H1 (cell line): ENCODE results near the gene ZBTB45. TPM values are rescaled to one million over a fixed set of nuclear protein-coding genes. Genes with fewer than 3 reads are reported as not detected.
A peak's percentile ranks its signal among the peaks of the same experiment; 100 is the strongest.

Experiments used
- CTCF ChIA-PET: fragments of 300-600 bp; sonication (Branson Sonifier 250); formaldehyde crosslinking; loops from one replicate; lab custom pipeline; 2021; ENCODE audit not compliant: partially characterized antibody; lab: Charles Lee
- POLR2A ChIA-PET: fragments of 300-600 bp; sonication (Branson Sonifier 250); formaldehyde crosslinking; loops from one replicate; lab custom pipeline; 2021; ENCODE audit warnings: inconsistent platforms; ENCODE audit not compliant: partially characterized antibody; lab: Charles Lee
- DNase-seq, 2 experiments: peaks; one replicate each; pipeline versions ENCODE4 v3.0.0 to v3.0.0-alpha.2; 2010 to 2022; ENCODE audit warnings: low spot score in 2 of 2, low read depth in 1 of 2, mixed read lengths in 1 of 2
- FAIRE-seq: peaks from 2 replicates; lab custom pipeline; 2011; peaks lifted over from hg19 to GRCh38; lab: Jason Lieb, UNC
- H2AFZ ChIP-seq: 2 replicates; pipeline ENCODE4 v1.8.1; 2012; ENCODE audit warnings: low read length, inconsistent platforms
- H2AK5ac ChIP-seq: 2 replicates; pipeline ENCODE4 v1.6.1; 2013; ENCODE audit warnings: low read depth, low read length
- H2BK120ac ChIP-seq: replicated peaks from 2 replicates; pipeline ENCODE3; 2013; ENCODE audit warnings: low read depth, low read length, inconsistent platforms
- H2BK12ac ChIP-seq: 2 replicates; pipeline ENCODE4 v1.6.1; 2013; ENCODE audit warnings: low read depth, low read length
- H2BK15ac ChIP-seq: 2 replicates; pipeline ENCODE4 v1.6.1; 2013; ENCODE audit warnings: low read length
- H2BK20ac ChIP-seq: 2 replicates; pipeline ENCODE4 v1.6.1; 2013; ENCODE audit warnings: low read length
- H2BK5ac ChIP-seq: 2 replicates; pipeline ENCODE4 v1.6.1; 2013; ENCODE audit warnings: low read depth, low read length
- H3K14ac ChIP-seq: 2 replicates; pipeline ENCODE4 v1.6.1; 2013; ENCODE audit warnings: inconsistent platforms; ENCODE audit not compliant: insufficient read length
- H3K18ac ChIP-seq: 2 replicates; pipeline ENCODE4 v1.6.1; 2013; ENCODE audit warnings: low read length; ENCODE audit errors: extremely low read depth
- H3K23ac ChIP-seq: 2 replicates; pipeline ENCODE4 v1.6.1; 2013; ENCODE audit warnings: inconsistent platforms; ENCODE audit not compliant: insufficient read length
- H3K23me2 ChIP-seq: 2 replicates; pipeline ENCODE4 v1.6.1; 2013; ENCODE audit warnings: low read depth, low read length
- H3K27ac ChIP-seq: 2 replicates; pipeline ENCODE4 v1.6.1; 2011; ENCODE audit warnings: low read depth, low read length, inconsistent platforms
- H3K27me3 ChIP-seq, 4 experiments: replicated peaks in 1 of 4; 1 replicate in 1 of 4; 2 replicates in 3 of 4; pipeline versions ENCODE4 v1.6.1 to v1.8.1; 2011 to 2013; ENCODE audit warnings: low read length in 3 of 4, mild to moderate bottlenecking in 3 of 4, inconsistent platforms in 2 of 4, mixed read lengths in 2 of 4, moderate library complexity in 1 of 4; ENCODE audit not compliant: control insufficient read depth in 3 of 4, insufficient read depth in 3 of 4; ENCODE audit errors: extremely low read depth in 1 of 4
- H3K36me3 ChIP-seq, 4 experiments: 2 replicates each; pipeline versions ENCODE4 v1.6.1 to v1.8.1; 2011 to 2013; ENCODE audit warnings: mild to moderate bottlenecking in 4 of 4, low read length in 3 of 4, moderate library complexity in 2 of 4, control low read depth in 1 of 4, inconsistent platforms in 1 of 4; ENCODE audit not compliant: insufficient read depth in 4 of 4, control insufficient read depth in 2 of 4
- H3K4ac ChIP-seq: replicated peaks from 2 replicates; pipeline ENCODE3; 2013; ENCODE audit warnings: low read length, low read depth, mixed read lengths, inconsistent platforms; ENCODE audit not compliant: insufficient read length
- H3K4me1 ChIP-seq, 4 experiments: replicated peaks in 1 of 4; 1 replicate in 1 of 4; 2 replicates in 3 of 4; pipeline versions ENCODE4 v1.6.1 to v1.8.1; 2011 to 2013; ENCODE audit warnings: low read length in 3 of 4, inconsistent platforms in 2 of 4, mixed read lengths in 1 of 4; ENCODE audit not compliant: insufficient read depth in 4 of 4, control insufficient read depth in 3 of 4
- H3K4me2 ChIP-seq, 2 experiments: 2 replicates each; pipeline versions ENCODE4 v1.6.1 to v1.8.1; 2011 to 2013; ENCODE audit warnings: low read depth in 2 of 2, low read length in 2 of 2, control low read depth in 1 of 2, inconsistent platforms in 1 of 2, mild to moderate bottlenecking in 1 of 2; ENCODE audit not compliant: insufficient read depth in 1 of 2
- H3K4me3 ChIP-seq, 4 experiments: fragments of 200-600, 300-600 bp in 1 of 4; sonication (generic), shearing (Covaris generic), sonication (Bioruptor Twin) in 1 of 4; 2 replicates each; pipeline versions ENCODE4 v1.5.1 to v1.8.1; 2011 to 2016; ENCODE audit warnings: low read length in 4 of 4, low read depth in 3 of 4, control low read depth in 2 of 4, inconsistent platforms in 2 of 4, mild to moderate bottlenecking in 2 of 4, mixed read lengths in 1 of 4, moderate library complexity in 1 of 4; ENCODE audit not compliant: insufficient read depth in 2 of 4; ENCODE audit errors: extremely low read depth in 1 of 4
- H3K56ac ChIP-seq: replicated peaks from 2 replicates; pipeline ENCODE3; 2013; ENCODE audit warnings: low read depth, mild to moderate bottlenecking, mixed read lengths, low read length, inconsistent platforms; ENCODE audit not compliant: insufficient read length
- H3K79me1 ChIP-seq: 2 replicates; pipeline ENCODE4 v1.6.1; 2013; ENCODE audit warnings: low read depth, low read length, control low read depth
- H3K79me2 ChIP-seq, 2 experiments: 2 replicates each; pipeline versions ENCODE4 v1.6.1 to v1.8.1; 2012 to 2013; ENCODE audit warnings: low read length in 2 of 2, mild to moderate bottlenecking in 2 of 2, inconsistent platforms in 1 of 2; ENCODE audit not compliant: insufficient read depth in 2 of 2, control insufficient read depth in 1 of 2
- H3K9ac ChIP-seq, 4 experiments: replicated peaks in 1 of 4; 1 replicate in 1 of 4; 2 replicates in 3 of 4; pipeline versions ENCODE4 v1.6.1 to v1.8.1; 2011 to 2013; ENCODE audit warnings: low read depth in 3 of 4, low read length in 3 of 4, control low read depth in 2 of 4, mild to moderate bottlenecking in 2 of 4, moderate library complexity in 2 of 4, inconsistent platforms in 1 of 4; ENCODE audit errors: extremely low read depth in 1 of 4
- H3K9me3 ChIP-seq, 2 experiments: 2 replicates each; pipeline versions ENCODE4 v1.6.1 to v1.8.1; 2012 to 2013; ENCODE audit warnings: mild to moderate bottlenecking in 2 of 2, moderate library complexity in 2 of 2, control low read depth in 1 of 2, inconsistent platforms in 1 of 2, low read depth in 1 of 2, low read length in 1 of 2, mixed read lengths in 1 of 2; ENCODE audit not compliant: insufficient read depth in 2 of 2
- H4K20me1 ChIP-seq, 2 experiments: replicated peaks in 1 of 2; 2 replicates each; pipeline versions ENCODE3 to v1.8.1; 2011 to 2013; ENCODE audit warnings: inconsistent platforms in 2 of 2, low read length in 2 of 2, mild to moderate bottlenecking in 1 of 2; ENCODE audit not compliant: insufficient read depth in 2 of 2, control insufficient read depth in 1 of 2
- H4K5ac ChIP-seq: 2 replicates; pipeline ENCODE4 v1.6.1; 2013; ENCODE audit warnings: low read length, low read depth, mixed read lengths, inconsistent platforms; ENCODE audit not compliant: insufficient read length
- H4K8ac ChIP-seq: 2 replicates; pipeline ENCODE4 v1.8.0; 2013; ENCODE audit warnings: mild to moderate bottlenecking, moderate library complexity, low read length, inconsistent platforms; ENCODE audit not compliant: insufficient read depth; ENCODE audit errors: extremely low read depth
- H4K91ac ChIP-seq: replicated peaks from 2 replicates; pipeline ENCODE3; 2013; ENCODE audit warnings: low read length, mixed read lengths, inconsistent platforms; ENCODE audit not compliant: insufficient read length
- ATF3 ChIP-seq: IDR thresholded peaks from 2 replicates; pipeline ENCODE4 v1.6.1; 2011; ENCODE audit warnings: low read depth, mild to moderate bottlenecking, low read length; ENCODE audit not compliant: insufficient read depth
- CHD1 ChIP-seq: IDR thresholded peaks from 2 replicates; pipeline ENCODE4 v1.6.1; 2012; ENCODE audit warnings: low read depth, low read length, improper control_type of control experiment
- CTCF ChIP-seq, 3 experiments: IDR thresholded peaks; 1 replicate in 2 of 3; 2 replicates in 1 of 3; pipeline versions ENCODE4 v1.5.1 to v1.6.1; 2011; ENCODE audit warnings: low read length in 3 of 3, mild to moderate bottlenecking in 3 of 3, inconsistent platforms in 2 of 3, low read depth in 1 of 3, moderate library complexity in 1 of 3; ENCODE audit not compliant: insufficient read depth in 1 of 3; ENCODE audit errors: control extremely low read depth in 1 of 3
- JUN ChIP-seq: IDR thresholded peaks from 2 replicates; pipeline ENCODE4 v1.6.1; 2011; ENCODE audit warnings: low read depth, mild to moderate bottlenecking, improper control_type of control experiment, low read length
- MAFK ChIP-seq: IDR thresholded peaks from 2 replicates; pipeline ENCODE4 v1.6.1; 2012; ENCODE audit warnings: low read depth, mild to moderate bottlenecking, improper control_type of control experiment, low read length
- SIRT6 ChIP-seq: IDR thresholded peaks from one replicate; pipeline ENCODE4 v1.7.1; 2012; ENCODE audit warnings: low read length, inconsistent platforms
- SIX5 ChIP-seq: IDR thresholded peaks from 2 replicates; pipeline ENCODE4 v1.6.1; 2011; ENCODE audit warnings: mild to moderate bottlenecking, low read depth, low read length
- SRF ChIP-seq: IDR thresholded peaks from 2 replicates; pipeline ENCODE4 v1.6.1; 2011; ENCODE audit warnings: mild to moderate bottlenecking, low read depth, low read length, moderate library complexity
- TAF7 ChIP-seq: optimal IDR thresholded peaks from 2 replicates; pipeline ENCODE3; 2011; ENCODE audit warnings: low read depth, mild to moderate bottlenecking, inconsistent platforms, low read length, moderate library complexity, borderline replicate concordance
- TBP ChIP-seq: IDR thresholded peaks from 2 replicates; pipeline ENCODE4 v1.6.1; 2011; ENCODE audit warnings: low read depth, low read length, improper control_type of control experiment
- WGBS, 2 experiments: shearing (Covaris generic) in 1 of 2; methylation state at CpG; one replicate each; pipeline versions ENCODE4 v1.1.6 to v1.1.7; 2013 to 2015; ENCODE audit warnings: low lambda C conversion rate in 2 of 2, mixed read lengths in 2 of 2, inconsistent platforms in 1 of 2, low coverage in 1 of 2, missing lambda C conversion rate in 1 of 2; ENCODE audit not compliant: insufficient replicate concordance in 2 of 2, insufficient coverage in 1 of 2, insufficient read length in 1 of 2; ENCODE audit errors: extremely low coverage in 1 of 2, missing lambda C conversion rate in 1 of 2; 5-methylcytosine and 5-hydroxymethylcytosine counted together
- polyA plus RNA-seq, 7 experiments: library from polyadenylated mRNA; depleted of rRNA in 3 of 7; stranded (reverse) in 5 of 7; unstranded in 2 of 7; fragments of >200 nt in 5 of 7; fragments of 200-250 nt in 2 of 7; gene quantifications; 1 replicate in 5 of 7; 2 replicates in 1 of 7; 4 replicates in 1 of 7; pipeline versions ENCODE4 v1.2.1 to v1.2.3, GENCODE V29; 2011 to 2013; ENCODE audit warnings: missing spikeins in 2 of 7, mixed read lengths in 2 of 7
- total RNA-seq: library from RNA; stranded (reverse); fragmentation: NEBNext Ultra II Directional; extraction: Animal tissue kit (Norgen Biotek cat#: 25700); gene quantifications from 2 replicates; pipeline ENCODE4 v1.2.1, GENCODE V29; 2021

ZBTB45 gene
- total and polyA plus RNA-seq, 2 of the 8 experiments (the other 6 are each of a cell fraction or from before 2014, with no cell fraction given), result 16.9 to 17.2 TPM

- no peak overlapping the region for H2BK20ac ChIP-seq
- ChIA-PET POLR2A (interaction anchor here (1.3 to 3.6 kb wide), 3 partner anchors 11 to 61 kb away, joined by 3 to 11 read pairs (median 4); partner anchors contain the start of gene TRIM28), CTCF (interaction anchor here (4.9 kb wide), 1 partner anchor 21 kb away, joined by 27 read pairs; the partner anchor contains the start of gene ZBTB45)
- H2BK15ac ChIP-seq, result no peak overlapping the region
- H3K79me1 ChIP-seq, result peaks cover 8% of the 10 kb centered on the region
- no peak overlapping the region for H3K56ac ChIP-seq
- peaks cover 0 to 14% (median 7%) of the 10 kb centered on the region in 4 experiments; a peak in 4 of 7 replicates for H3K4me1 ChIP-seq
- whole genome bisulfite sequencing, 2 experiments, result 86% methylated on average over 8 of the region's 8 CpGs; no CpG with 5 or more reads in 1 of the 2 experiments
- no peak for FAIRE-seq
- no peak overlapping the region for H2BK5ac ChIP-seq
- no peaks in the 10 kb centered on the region for H3K27me3 ChIP-seq
- H3K4ac ChIP-seq, result no peak overlapping the region
- H4K20me1 ChIP-seq, result peaks cover 0 to 2% of the 10 kb centered on the region in 2 experiments
- H4K91ac ChIP-seq, result no peak overlapping the region
- no peak overlapping the region for H3K9ac ChIP-seq
- no peak for DNase-seq
- peaks cover 22% of the 10 kb centered on the region for H3K23me2 ChIP-seq
- peak overlapping the region; percentile 93 to 96; a peak in 2 of 4 replicates for H3K4me2 ChIP-seq
- no peak overlapping the region; the same call in 1 of the 2 replicates for H4K8ac ChIP-seq
- H3K36me3 ChIP-seq, result no peaks in the 10 kb centered on the region
- no peak overlapping the region for H3K14ac ChIP-seq
- no peaks in the 10 kb centered on the region for H3K79me2 ChIP-seq
- H3K4me3 ChIP-seq, result no peak overlapping the region
- H3K18ac ChIP-seq, result no peak overlapping the region
- H2AFZ ChIP-seq, result no peak overlapping the region
- H2AK5ac ChIP-seq, result no peak overlapping the region
- H4K5ac ChIP-seq, result no peak overlapping the region
- H2BK120ac ChIP-seq, result no peak overlapping the region
- H3K27ac ChIP-seq, result no peak overlapping the region
- H3K9me3 ChIP-seq, result no peaks in the 10 kb centered on the region
- no peak overlapping the region for H2BK12ac ChIP-seq
- no peak overlapping the region for H3K23ac ChIP-seq
- TF ChIP-seq CHD1 (no peak), CTCF (IDR thresholded peaks at IDR 0.05; ENCODE audit: control extremely low read depth in 1 of 3, insufficient read depth in 1 of 3, low read depth in 1 of 3, low read length in 3 of 3) (no peak), SRF (no peak), ATF3 (no peak), TAF7 (no peak), TBP (no peak), SIX5 (no peak), JUN (no peak), SIRT6 (no peak), MAFK (no peak)
Measured at GRCh38 chr19:58497634-58498170, 21.9 kb downstream of the ZBTB45 start.
